GM06990 (cell line): ENCODE results near the gene RGS7.

Experiments used
- DNase-seq: peaks from one replicate; pipeline ENCODE4 v3.0.0-alpha.2; 2011; ENCODE audit not compliant: insufficient read length; ENCODE audit errors: extremely low read depth
- H3K27me3 ChIP-seq: replicated peaks from 2 replicates; pipeline ENCODE4 v1.6.0; 2011; ENCODE audit warnings: low read length; ENCODE audit not compliant: control insufficient read depth, insufficient read depth
- H3K36me3 ChIP-seq: 2 replicates; pipeline ENCODE4 v1.5.1; 2011; ENCODE audit warnings: low read length; ENCODE audit not compliant: control insufficient read depth, insufficient read depth
- H3K4me3 ChIP-seq: replicated peaks from 2 replicates; pipeline ENCODE4 v1.5.1; 2011; ENCODE audit warnings: low read depth, mild to moderate bottlenecking, control low read depth, low read length
- CTCF ChIP-seq: IDR thresholded peaks from 2 replicates; pipeline ENCODE4 v1.5.1; 2011; ENCODE audit warnings: low read length, control low read depth, mild to moderate bottlenecking, inconsistent platforms; ENCODE audit not compliant: insufficient read depth, poor library complexity, severe bottlenecking

Gene RGS7

DNA sequence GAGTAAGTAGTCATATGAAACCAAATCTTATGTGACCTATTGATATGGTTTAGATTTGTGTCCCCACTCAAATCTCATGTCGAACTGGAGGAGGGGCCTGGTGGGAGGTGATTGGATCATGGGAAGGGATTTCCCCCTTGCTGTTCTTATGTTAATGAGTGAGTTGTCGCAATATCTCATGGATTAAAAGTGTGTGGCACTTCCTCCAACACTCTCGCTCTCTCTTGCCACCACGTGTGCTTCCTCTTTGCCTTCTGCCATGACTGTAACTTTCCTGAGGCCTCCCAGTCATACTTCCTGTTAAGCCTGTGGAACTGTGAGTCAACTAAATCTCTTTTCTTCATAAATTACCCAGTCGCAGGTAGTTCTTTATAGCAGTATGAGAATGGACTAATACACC, 241.2 kb downstream of the RGS7 start:
- H3K27me3 ChIP-seq, result no peaks in the 10 kb centered on the region
- DNase-seq, result no peak
- no peak for TF ChIP-seq CTCF
- no peaks in the 10 kb centered on the region for H3K36me3 ChIP-seq
- no peak overlapping the region for H3K4me3 ChIP-seq

GRCh38 chr1:241114699-241115233, 242.2 kb downstream of the RGS7 start:
- H3K27me3 ChIP-seq, result no peaks in the 10 kb centered on the region
- DNase-seq, result no peak
- no peak overlapping the region for H3K4me3 ChIP-seq
- no peaks in the 10 kb centered on the region for H3K36me3 ChIP-seq
- no peak for TF ChIP-seq CTCF

GRCh38 chr1:241113557-241113956, 243.4 kb downstream of the RGS7 start:
- H3K36me3 ChIP-seq, result no peaks in the 10 kb centered on the region
- H3K27me3 ChIP-seq, result no peaks in the 10 kb centered on the region
- DNase-seq, result no peak
- no peak overlapping the region for H3K4me3 ChIP-seq
- TF ChIP-seq CTCF, result no peak

DNA sequence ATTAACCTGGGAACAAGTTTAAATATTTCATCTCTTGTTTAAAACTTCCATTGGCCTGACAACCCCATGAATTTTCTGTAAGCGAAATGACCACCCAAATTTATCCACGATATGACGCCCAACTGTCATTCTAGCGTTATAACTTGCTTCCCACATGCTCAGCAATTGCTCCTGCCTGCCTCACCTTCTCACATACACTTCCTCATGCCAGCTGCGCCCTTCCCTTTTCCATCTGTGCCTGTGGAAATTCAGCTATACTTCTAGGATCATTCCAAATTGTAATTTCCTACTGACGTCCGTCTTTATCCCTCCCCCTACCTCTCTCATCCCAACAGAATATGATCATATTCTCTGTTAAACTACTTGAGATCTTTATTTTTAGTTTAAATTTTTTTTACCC, 248.0 kb downstream of the RGS7 start:
- H3K4me3 ChIP-seq, result no peak overlapping the region
- TF ChIP-seq CTCF, result no peak
- no peaks in the 10 kb centered on the region for H3K27me3 ChIP-seq
- H3K36me3 ChIP-seq, result no peaks in the 10 kb centered on the region
- DNase-seq, result no peak

GRCh38 chr1:241105147-241105546, 251.9 kb downstream of the RGS7 start:
- H3K27me3 ChIP-seq, result no peaks in the 10 kb centered on the region
- no peak overlapping the region for H3K4me3 ChIP-seq
- no peaks in the 10 kb centered on the region for H3K36me3 ChIP-seq
- no peak for TF ChIP-seq CTCF
- no peak for DNase-seq

DNA sequence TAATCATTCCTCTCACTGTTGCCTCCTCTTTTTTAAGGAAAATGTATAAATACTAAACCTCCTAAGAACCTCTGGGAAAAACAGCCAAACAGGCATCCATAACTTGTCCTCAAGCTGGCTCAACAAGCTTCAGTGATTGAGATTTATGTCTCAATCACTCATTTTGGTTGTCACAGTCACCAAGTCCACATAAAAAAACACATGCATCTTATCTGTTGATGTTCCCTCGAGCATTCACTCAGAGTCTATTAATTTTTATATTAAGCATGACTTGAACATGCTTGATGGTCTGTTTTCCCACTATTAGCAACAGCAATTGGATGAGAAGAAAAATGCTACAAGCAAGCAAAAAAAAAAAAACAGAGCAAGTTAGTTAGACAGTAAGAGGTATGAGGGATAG, 254.3 kb downstream of the RGS7 start:
- Histone ChIP-seq H3K4me3 (no peak overlapping the region), H3K27me3 (no peaks in the 10 kb centered on the region), H3K36me3 (no peaks in the 10 kb centered on the region)
- TF ChIP-seq CTCF, result no peak
- DNase-seq, result no peak
